HG03095 (cell line): ENCODE data around the gene SGMS1.
"Not testable (repeated sequence)": the region's sequence is repeated elsewhere in the genome, so short reads cannot be mapped to it uniquely, and the experiment has no call there.

Source experiments
- ATAC-seq: cut with Tn5 transposase; IDR thresholded peaks from one replicate; pipeline ENCODE4 v1.9.1; 2021; ENCODE audit warnings: moderate library complexity; ENCODE audit not compliant: unreplicated experiment

SGMS1 gene

DNA sequence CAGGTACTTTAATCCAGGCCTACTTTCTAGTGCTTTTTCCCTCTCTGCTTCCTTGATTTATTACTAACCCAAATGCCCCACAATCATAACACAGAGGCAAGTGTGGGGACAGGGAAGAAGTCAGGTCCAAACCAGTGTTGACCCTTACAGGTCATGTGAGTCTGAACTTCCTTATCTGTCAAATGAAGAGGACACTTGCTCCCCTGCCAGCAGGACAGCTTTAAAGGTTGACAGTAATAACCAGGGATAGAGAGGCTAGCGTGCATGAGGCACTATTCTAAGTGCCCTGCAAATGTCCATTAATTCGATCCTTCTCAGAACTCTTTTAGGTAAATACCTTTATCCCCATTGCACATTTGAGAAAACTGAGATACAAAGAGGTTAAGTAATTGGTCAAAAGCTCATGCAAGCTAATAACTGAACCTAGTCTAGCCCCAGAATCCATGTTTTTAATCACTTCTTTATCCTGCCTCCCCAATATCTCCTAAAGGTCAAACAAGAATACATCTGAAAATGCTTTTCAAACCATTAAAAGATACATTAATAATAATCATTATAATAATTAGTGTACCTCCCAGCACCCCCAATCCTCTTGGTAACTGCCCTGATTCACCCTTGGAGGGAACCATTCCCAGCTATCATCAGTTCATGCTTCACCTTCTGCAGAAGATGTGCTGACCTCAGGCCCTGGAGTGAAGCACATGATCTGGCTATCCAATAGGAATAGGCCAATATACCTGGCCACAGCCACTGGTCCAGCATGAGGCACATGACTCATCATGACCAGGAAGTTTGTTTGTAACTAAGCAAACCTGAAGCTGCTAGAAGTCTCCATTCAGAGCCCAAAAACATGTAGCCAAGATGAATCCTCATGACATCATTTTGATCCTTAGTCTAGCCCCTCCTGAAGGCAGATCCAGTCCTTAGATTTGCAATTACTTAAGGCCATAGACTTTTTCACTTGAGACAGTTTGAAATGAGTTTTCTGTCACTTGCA lies 40.7 kb downstream of the SGMS1 start:
- ATAC-seq, result no peak

DNA sequence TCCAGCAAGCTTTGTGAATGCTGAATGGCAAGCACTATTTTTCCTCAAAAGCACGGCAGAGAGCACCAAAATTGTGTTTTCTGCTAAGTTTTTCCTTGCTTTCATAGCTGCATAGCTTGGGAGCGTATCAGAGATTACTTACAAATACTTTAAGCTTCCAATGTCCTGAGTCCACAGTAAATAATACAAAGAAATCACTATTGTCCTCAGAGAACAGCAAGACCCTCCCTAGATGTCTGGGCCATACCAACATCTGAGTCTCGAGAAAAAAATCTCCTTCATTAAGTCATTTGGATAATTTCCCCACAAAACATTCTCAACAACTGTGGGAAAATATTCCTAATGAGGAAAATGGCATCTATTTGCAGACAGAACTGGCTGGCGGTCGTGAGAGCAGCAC lies 41.7 kb downstream of the SGMS1 start:
- no peak for ATAC-seq

GRCh38 chr10:50580262-50580891 lies 43.4 kb downstream of the SGMS1 start:
- no peak for ATAC-seq

DNA sequence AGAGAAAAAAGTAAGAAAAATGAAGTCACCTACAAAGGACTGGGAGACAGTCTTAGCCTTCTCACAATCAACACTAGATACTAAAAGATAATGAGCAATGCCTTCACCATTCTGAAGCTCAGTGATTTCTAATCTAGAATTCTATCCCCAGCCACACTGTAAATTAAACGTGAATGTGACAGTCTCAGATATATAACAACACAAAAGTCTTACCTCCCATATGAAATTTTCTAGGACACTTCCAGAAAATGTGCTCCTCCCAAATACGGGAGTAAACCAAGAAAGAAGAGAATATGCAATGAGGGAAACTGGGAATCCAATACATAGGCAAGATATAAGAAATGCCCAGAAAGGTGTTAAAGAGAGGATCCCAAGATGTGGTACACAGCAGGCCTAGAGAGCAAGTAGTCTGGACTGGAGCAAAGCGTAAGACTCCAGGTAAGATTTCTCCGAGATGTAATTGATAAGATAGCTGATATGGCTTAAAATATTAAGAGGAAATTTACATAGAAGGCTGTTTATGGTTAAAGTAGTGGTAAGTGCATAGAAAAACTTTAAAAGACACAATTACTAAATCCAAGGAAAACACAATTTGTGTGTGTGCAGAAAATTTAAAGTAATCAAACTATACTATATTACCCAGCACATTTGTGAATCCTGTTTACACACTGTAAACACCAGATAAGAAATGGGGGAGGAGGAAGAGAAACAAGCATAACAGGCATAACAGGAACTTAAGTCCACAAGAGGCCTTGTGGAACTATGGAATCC lies 44.1 kb downstream of the SGMS1 start:
- no peak for ATAC-seq

DNA sequence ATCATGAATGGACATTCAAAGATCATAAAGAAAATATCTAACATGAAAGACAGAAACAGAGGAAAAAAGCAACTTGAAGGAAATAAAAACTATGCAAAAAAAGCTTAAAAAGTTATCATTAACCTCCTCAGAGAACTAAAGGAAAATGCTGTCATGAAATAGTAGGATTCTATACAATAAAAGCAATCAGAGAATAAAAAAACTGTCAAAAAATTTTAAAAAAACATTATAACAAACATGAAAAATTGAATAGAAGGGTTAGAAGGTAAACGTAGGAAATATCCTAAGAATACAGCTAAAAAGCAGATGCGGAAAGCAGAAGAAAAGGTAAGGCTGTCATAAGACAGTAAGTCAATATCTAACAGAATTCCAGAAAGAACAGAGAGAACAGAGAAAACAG lies 44.8 kb downstream of the SGMS1 start:
- no peak for ATAC-seq

GRCh38 chr10:50577681-50578350 lies 45.9 kb downstream of the SGMS1 start:
- ATAC-seq, result no peak

DNA sequence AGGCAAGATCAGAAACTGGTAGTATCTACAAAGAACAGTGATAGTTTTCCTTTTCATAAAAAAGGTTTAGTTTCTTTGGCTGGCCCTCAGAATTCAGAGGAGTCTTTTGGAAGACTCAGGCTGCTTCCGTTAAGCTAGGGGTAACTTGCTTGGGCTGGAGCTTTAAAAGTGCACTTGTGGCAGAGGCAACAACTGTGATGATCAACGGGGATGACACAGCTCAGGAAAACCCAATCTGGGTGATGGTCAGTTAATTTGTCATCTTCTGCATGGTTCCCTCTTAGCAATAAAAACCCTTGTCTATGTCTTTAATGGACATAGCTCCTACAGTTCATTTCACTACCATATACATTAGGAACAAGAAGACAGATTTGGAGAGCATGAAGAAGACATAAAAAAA lies 46.7 kb downstream of the SGMS1 start:
- ATAC-seq, result no peak

DNA sequence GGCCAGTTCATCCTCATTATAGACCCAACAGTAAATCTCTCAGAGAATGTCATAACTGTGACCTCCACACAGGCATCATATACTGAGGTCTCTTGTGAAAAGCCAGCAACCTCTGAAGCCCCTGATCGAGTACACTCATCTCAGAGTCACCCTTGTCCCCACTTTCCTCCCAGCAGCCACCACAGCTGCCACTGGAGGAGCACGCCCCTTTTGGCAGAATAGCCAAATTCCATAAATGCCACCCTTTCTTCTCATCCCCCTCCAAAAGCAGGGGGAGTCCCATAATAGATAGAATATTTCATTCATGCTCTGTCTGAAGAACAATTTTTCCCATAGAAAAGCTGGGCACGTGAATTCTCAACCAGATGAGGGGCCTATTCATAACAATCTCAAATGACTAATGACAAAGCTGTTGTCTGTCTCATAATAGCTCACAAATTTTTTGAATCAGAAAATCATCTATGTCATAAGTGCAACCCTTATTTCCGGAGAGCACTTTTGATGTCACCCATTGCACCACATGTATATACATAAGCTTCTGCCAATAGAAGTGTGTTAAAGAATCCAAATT lies 47.4 kb downstream of the SGMS1 start:
- ATAC-seq, result no peak

DNA sequence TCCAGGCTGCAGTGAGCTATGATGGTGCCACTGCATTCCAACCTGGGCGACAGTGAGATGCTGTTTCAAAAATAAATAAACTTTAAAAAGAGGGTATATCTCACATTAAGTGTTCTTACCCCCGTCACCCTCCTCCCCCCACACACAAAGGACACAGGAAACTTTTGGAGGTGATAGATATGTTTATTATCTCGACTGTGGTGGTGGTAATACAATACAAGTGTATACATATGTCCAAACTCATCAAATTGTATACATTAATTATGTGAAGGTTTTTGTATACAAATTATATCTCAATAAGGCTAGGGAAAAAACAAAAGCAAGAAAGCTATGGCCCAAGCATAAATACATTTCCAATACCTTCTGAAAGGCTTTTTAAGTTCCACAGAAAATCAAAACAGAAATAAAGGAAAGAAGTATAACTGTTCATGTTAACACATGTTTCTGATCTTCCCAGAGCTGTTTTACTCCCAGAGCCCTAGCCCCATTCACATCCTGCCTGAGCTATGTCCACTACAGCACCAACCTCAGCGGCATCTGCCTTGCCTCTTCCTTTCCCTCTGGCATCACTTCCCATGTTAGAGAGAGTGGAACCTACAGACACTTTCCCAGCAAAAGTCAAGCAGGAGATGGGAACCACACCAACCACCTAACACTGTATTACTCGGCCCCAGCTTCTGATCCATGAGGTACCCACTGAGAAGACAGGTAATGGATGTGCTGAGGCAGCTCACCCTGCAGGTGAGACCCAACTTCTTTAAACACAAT lies 48.1 kb downstream of the SGMS1 start:
- no peak for ATAC-seq

GRCh38 chr10:50574931-50575330 lies 48.8 kb downstream of the SGMS1 start:
- no peak for ATAC-seq

- no peak for ATAC-seq
Measured at GRCh38 chr10:50574305-50574704, 49.5 kb downstream of the SGMS1 start.

DNA sequence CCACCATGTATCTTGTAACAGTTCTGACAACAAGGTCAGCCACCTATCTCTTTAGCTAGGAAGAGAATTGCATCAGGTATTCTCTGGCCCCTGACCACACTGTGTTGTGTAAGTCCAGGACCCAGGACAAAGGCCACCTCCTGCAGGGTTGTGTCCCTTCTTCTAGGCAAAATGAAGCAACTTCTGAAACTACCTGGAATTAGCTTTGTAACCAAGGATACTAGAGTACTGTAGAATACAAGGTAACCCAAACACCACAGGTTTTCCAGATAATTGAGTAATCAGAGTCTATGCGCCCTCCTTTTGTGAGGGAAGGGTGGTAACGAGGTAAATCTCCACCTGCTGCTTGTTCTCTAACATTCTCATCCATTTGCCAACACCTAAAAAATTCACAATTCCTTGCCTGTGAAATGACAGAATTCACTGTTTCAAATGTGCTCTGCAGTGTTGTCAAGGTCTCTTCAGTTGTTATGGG lies 51.7 kb downstream of the SGMS1 start:
- ATAC-seq, result no peak

DNA sequence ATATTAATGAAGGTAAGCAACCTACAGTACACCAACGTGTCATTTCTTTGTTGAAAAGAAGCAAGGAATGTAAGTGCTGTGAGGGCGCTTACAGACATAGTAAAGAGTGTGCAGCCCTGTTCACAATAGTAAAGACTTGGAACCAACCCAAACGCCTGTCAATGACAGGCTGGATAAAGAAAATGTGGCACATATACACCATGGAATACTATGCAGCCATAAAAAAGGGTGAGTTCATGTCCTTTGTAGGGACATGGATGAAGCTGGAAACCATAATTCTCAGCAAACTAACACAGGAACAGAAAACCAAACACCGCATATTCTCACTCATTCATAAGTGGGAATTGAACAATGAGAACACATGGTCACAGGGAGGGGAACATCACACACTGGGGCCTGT lies 55.0 kb downstream of the SGMS1 start:
- not testable (repeated sequence) for ATAC-seq

DNA sequence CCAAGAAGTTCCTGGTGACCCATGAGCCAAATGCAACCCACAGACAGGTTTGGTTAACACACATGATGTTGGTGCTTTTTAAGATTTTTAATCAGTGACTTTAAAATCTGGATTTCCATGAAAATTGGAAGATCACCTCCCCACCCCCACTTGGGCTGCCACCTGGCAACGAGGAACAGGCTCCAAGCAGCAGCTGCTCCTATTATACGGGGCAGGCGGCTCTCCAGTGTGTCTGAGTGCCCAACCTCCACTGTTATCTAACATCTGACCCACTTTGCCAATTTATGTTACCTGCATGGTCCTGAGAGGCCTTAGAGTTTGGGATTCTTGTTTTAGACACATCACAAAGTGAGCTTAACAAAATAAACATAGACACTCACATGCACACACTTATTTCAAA lies 56.4 kb downstream of the SGMS1 start:
- no peak for ATAC-seq

DNA sequence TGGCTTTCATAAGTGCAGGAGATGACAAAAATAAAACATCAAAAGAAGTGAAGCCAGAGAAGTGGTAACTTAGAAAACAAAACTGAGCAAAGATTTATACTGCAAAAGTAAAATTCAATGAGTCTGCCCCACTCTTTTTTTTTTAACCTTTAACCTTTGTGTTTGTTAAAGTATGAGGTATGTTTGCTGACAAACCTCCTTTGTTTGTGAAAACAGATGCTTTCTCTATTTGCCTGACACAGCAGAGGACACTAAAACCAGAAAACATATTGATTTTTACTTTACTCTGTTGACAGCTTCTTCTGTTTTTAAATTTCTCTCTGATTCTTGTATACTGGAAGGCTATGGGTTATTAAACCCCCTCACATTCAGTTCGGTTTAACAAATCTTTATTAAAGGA lies 57.6 kb downstream of the SGMS1 start:
- no peak for ATAC-seq

DNA sequence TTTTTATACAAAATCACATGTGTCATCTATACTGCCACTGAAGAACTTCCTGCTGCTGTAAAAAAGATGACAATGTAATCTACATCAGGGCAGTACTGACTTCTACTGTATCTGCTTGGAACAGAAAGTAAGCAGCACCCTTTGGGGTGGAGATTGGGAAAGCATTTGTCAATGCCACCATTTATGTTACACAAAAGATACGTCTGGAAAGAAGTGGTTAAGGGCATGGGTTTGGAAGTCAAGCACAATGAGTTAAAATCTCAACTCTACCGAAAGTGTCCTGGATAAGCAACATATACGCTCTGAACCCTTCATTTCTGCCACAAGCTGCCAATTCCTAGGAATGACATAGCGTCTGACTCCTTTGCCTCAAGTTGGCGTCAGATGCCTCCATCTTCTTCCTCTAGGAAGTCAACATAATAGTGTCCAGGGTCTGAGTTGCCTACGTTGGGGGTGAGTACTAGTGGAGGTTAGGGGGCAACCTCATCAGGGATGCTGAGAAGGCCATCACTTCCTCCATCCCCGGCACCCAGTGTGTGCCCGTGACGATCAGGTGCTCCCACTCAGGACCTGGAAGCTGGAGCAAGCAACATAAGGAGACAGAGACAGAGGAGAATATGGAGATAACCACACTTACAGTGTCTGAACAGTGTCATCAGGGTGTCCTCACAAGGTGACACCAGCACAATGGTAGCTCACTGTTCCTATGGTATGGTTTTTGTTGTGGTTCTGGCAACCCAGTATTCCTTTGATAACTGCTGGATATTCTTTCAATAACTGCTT lies 58.3 kb downstream of the SGMS1 start:
- ATAC-seq, result no peak

- no peak for ATAC-seq
Measured at GRCh38 chr10:50563906-50564305, 59.9 kb downstream of the SGMS1 start.

DNA sequence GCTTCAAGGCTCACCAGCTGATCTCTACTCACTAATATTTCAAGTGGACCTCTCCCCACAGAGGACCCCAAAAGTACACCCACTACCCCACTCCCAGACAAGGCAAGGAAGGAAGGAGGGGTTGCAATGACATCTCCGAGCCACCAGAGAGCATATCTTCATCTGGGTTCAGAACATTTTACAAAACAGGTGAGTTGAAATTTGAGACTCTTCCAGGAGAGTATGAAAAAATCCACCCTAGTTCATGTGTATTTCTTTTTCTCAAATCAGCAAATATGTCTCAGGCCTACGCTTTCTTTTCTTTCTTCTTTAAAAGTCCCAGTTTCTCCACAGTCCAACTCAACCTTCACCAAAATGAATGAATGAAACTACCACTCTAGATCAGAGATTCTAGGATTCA lies 61.9 kb downstream of the SGMS1 start:
- no peak for ATAC-seq

DNA sequence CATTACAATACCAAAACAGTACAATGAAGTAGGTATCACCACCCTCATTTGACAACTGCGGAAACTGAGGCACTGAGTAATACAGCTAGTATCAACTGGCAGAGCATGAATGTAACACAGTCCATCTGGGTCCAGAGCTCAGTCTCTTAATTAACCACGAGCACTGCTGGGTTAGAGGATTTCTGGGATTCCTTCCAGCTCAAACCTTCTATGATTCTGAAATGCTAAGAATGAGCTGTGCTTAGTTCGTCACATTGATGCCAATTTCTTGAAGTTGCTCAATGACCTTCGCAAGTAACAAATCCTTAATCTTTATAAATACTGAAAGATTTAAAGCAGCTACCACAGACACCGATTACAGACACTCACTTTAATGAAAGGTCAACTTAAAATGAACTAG lies 62.5 kb downstream of the SGMS1 start:
- no peak for ATAC-seq
